SK-N-SH (cell line): ENCODE results near the gene MAP1A. TPM values are rescaled to one million over a fixed set of nuclear protein-coding genes. Genes with fewer than 3 reads are reported as not detected.

Experiments
- CTCF ChIA-PET: fragments of 300-600, 350-600 bp; formaldehyde crosslinking; extraction: SDS; loops from one replicate; lab custom pipeline; 2021; lab: Yijun Ruan, JAX
- POLR2A ChIA-PET: fragments of 350-600 bp; sonication (Branson Sonifier 250); formaldehyde crosslinking; extraction: SDS; loops from one replicate; lab custom pipeline; 2020; ENCODE audit warnings: antibody characterized with exemption, inconsistent platforms; lab: Yijun Ruan, JAX
- DNase-seq: peaks from one replicate; pipeline ENCODE4 v3.0.0; 2012
- H2AFZ ChIP-seq: fragments of 200-600 bp; sonication (generic); 2 replicates; pipeline ENCODE4 v1.8.1; 2016; ENCODE audit warnings: antibody characterized with exemption, mild to moderate bottlenecking, low read depth
- H3F3A ChIP-seq: fragments of 200-600 bp; sonication (generic); replicated peaks from 2 replicates; pipeline ENCODE3; 2016; ENCODE audit warnings: antibody characterized with exemption, mild to moderate bottlenecking; ENCODE audit not compliant: insufficient read depth
- H3K27ac ChIP-seq, 2 experiments: fragments of 200-500 bp in 1 of 2; fragments of 200-600 bp in 1 of 2; sonication (Bioruptor generic) in 1 of 2; sonication (generic), shearing (Covaris generic) in 1 of 2; 2 replicates each; pipeline versions ENCODE4 v1.5.1 to v1.6.1; 2014 to 2016; ENCODE audit warnings: low read depth in 2 of 2, inconsistent platforms in 1 of 2, low read length in 1 of 2, mild to moderate bottlenecking in 1 of 2, mixed read lengths in 1 of 2
- H3K27me3 ChIP-seq: fragments of 200-600 bp; sonication (generic), shearing (Covaris generic); 2 replicates; pipeline ENCODE4 v1.6.1; 2016; ENCODE audit warnings: mixed run types; ENCODE audit not compliant: insufficient read depth
- H3K36me3 ChIP-seq, 2 experiments: fragments of 200-500 bp in 1 of 2; fragments of 200-600 bp in 1 of 2; sonication (Bioruptor generic) in 1 of 2; sonication (generic) in 1 of 2; replicated peaks in 1 of 2; 2 replicates each; pipeline versions ENCODE3 to v1.5.1; 2014 to 2016; ENCODE audit warnings: low read length in 1 of 2, mild to moderate bottlenecking in 1 of 2; ENCODE audit not compliant: insufficient read depth in 2 of 2, control insufficient read depth in 1 of 2
- H3K4me1 ChIP-seq, 2 experiments: fragments of 200-500 bp in 1 of 2; fragments of 200-600 bp in 1 of 2; sonication (Bioruptor generic) in 1 of 2; sonication (generic), shearing (Covaris generic) in 1 of 2; 2 replicates each; pipeline versions ENCODE4 v1.5.1 to v1.6.1; 2014 to 2016; ENCODE audit warnings: low read depth in 1 of 2, low read length in 1 of 2, mixed run types in 1 of 2; ENCODE audit not compliant: insufficient read depth in 2 of 2, control insufficient read depth in 1 of 2
- H3K4me2 ChIP-seq: fragments of 200-600 bp; sonication (generic), shearing (Covaris generic); 2 replicates; pipeline ENCODE4 v1.6.1; 2017; ENCODE audit warnings: mixed run types
- H3K4me3 ChIP-seq, 2 experiments: fragments of 200-500 bp in 1 of 2; fragments of 200-600 bp in 1 of 2; sonication (Bioruptor generic) in 1 of 2; sonication (generic), shearing (Covaris generic) in 1 of 2; 2 replicates each; pipeline versions ENCODE4 v1.5.1 to v1.8.1; 2014 to 2016; ENCODE audit warnings: low read depth in 2 of 2, inconsistent platforms in 1 of 2, low read length in 1 of 2, mild to moderate bottlenecking in 1 of 2, mixed read lengths in 1 of 2, moderate library complexity in 1 of 2
- H3K79me2 ChIP-seq: fragments of 200-600 bp; sonication (generic); 2 replicates; pipeline ENCODE4 v1.8.1; 2017; ENCODE audit warnings: mild to moderate bottlenecking; ENCODE audit not compliant: insufficient read depth
- H3K9ac ChIP-seq: fragments of 200-600 bp; sonication (generic); 2 replicates; pipeline ENCODE4 v1.6.1; 2017; ENCODE audit warnings: mixed run types
- H3K9me2 ChIP-seq: fragments of 200-600 bp; sonication (generic); 2 replicates; pipeline ENCODE4 v1.6.1; 2017; ENCODE audit warnings: mixed run types
- H3K9me3 ChIP-seq: fragments of 200-600 bp; sonication (generic); 2 replicates; pipeline ENCODE4 v1.6.1; 2017; ENCODE audit warnings: mixed run types, mild to moderate bottlenecking, moderate library complexity
- H4K20me1 ChIP-seq: fragments of 200-600 bp; sonication (generic); 2 replicates; pipeline ENCODE4 v1.6.1; 2017; ENCODE audit warnings: mild to moderate bottlenecking, mixed run types; ENCODE audit not compliant: insufficient read depth
- EZH2phosphoT487 ChIP-seq: fragments of 200-600 bp; sonication (generic); IDR thresholded peaks from 2 replicates; pipeline ENCODE4 v1.6.1; 2017; ENCODE audit warnings: low read depth, mixed run types, mild to moderate bottlenecking, antibody characterized with exemption, moderate library complexity, borderline replicate concordance
- MAX ChIP-seq: IDR thresholded peaks from 2 replicates; pipeline ENCODE4 v1.4.0; 2012; ENCODE audit warnings: low read depth
- MXI1 ChIP-seq: IDR thresholded peaks from 2 replicates; pipeline ENCODE4 v1.6.1; 2012; ENCODE audit warnings: mild to moderate bottlenecking, low read depth, low read length, improper control_type of control experiment
- NFIC ChIP-seq: IDR thresholded peaks from 2 replicates; pipeline ENCODE4 v1.4.0; 2012; ENCODE audit warnings: borderline replicate concordance
- RAD21 ChIP-seq: IDR thresholded peaks from 2 replicates; pipeline ENCODE4 v1.6.1; 2012; ENCODE audit warnings: mild to moderate bottlenecking, low read length
- REST ChIP-seq: IDR thresholded peaks from 2 replicates; pipeline ENCODE4 v1.6.1; 2012; ENCODE audit warnings: mild to moderate bottlenecking, low read depth, low read length, moderate library complexity
- TAF1 ChIP-seq: IDR thresholded peaks from 2 replicates; pipeline ENCODE4 v1.6.1; 2012; ENCODE audit warnings: low read depth, mild to moderate bottlenecking, low read length, moderate library complexity, borderline replicate concordance
- TEAD4 ChIP-seq: IDR thresholded peaks from 2 replicates; pipeline ENCODE4 v1.4.0; 2012; ENCODE audit warnings: mild to moderate bottlenecking, borderline replicate concordance; ENCODE audit not compliant: insufficient read depth
- WGBS: methylation state at CpG from one replicate; pipeline ENCODE4 v1.1.6; 2017; ENCODE audit warnings: low lambda C conversion rate; 5-methylcytosine and 5-hydroxymethylcytosine counted together
- polyA plus RNA-seq, 3 experiments: library from polyadenylated mRNA; depleted of rRNA; stranded (reverse); fragments of >200 nt; gene quantifications; 2 replicates each; pipeline ENCODE4 v1.2.3, GENCODE V29; 2012
- TF ChIP-seq, protein P1 (sequence below): IDR thresholded peaks from 2 replicates; pipeline ENCODE4 v1.4.0; 2012; ENCODE audit warnings: low read depth, borderline replicate concordance
- TF ChIP-seq, protein P2 (sequence below): fragments of 150-350 bp; IDR thresholded peaks from 2 replicates; pipeline ENCODE4 v1.6.1; 2017; ENCODE audit warnings: antibody characterized with exemption, low read length, low read depth, borderline replicate concordance

The MAP1A gene
- polyA plus RNA-seq, 1 of the 3 experiments (the other 2 are of a cell fraction) = 6.0 TPM

DNA sequence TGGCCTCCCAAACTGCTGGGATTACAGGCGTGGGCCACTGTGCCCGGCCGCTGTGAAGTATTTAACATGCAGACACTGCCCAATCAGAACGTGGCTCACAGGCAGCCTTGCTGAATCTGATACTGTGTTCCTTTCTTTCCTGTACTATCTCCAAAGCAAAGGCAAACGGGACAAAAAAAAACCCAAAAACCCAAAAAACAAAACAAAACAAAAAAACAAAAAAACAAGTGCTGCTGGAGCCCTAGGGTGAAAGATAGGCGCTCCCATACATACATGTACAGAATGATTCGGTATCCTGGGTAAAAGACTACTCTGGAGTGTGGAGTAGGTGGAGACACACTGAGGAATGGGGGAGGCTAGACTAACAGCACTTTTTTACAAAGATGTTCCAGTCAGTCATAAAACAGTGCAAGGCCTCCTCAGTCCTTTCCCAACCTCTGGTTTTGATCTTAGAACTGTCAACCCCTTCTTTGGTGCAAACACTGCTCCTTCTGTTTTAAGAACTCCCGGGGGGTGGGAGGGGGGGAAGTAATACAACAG is 7.7 kb upstream of the MAP1A start:
- TF ChIP-seq EZH2phosphoT487 = no peak
- no peak for TF ChIP-seq NFIC
- no peak for TF ChIP-seq MXI1
- TF ChIP-seq RAD21 = no peak
- no peak for TF ChIP-seq MAX
- TF ChIP-seq TEAD4 = no peak
- TF ChIP-seq TAF1 = no peak
- TF ChIP-seq, protein P1, sequence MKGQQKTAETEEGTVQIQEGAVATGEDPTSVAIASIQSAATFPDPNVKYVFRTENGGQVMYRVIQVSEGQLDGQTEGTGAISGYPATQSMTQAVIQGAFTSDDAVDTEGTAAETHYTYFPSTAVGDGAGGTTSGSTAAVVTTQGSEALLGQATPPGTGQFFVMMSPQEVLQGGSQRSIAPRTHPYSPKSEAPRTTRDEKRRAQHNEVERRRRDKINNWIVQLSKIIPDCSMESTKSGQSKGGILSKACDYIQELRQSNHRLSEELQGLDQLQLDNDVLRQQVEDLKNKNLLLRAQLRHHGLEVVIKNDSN = no peak
- TF ChIP-seq, protein P2, sequence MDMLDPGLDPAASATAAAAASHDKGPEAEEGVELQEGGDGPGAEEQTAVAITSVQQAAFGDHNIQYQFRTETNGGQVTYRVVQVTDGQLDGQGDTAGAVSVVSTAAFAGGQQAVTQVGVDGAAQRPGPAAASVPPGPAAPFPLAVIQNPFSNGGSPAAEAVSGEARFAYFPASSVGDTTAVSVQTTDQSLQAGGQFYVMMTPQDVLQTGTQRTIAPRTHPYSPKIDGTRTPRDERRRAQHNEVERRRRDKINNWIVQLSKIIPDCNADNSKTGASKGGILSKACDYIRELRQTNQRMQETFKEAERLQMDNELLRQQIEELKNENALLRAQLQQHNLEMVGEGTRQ = no peak
- no peak for TF ChIP-seq REST
- H3F3A ChIP-seq = peaks cover 11% of the 10 kb centered on the region
- peak overlapping the region; percentile 85 for H3K4me2 ChIP-seq
- H4K20me1 ChIP-seq = no peaks in the 10 kb centered on the region
- H3K27ac ChIP-seq = peak overlapping the region; percentile 95 to 99
- WGBS = 15% methylated on average over 8 of the region's 8 CpGs
- no peak for DNase-seq
- H3K27me3 ChIP-seq = no peaks in the 10 kb centered on the region
- CTCF ChIA-PET = interaction anchor here (1.1 to 4.6 kb wide), 4 partner anchors 12 to 39 kb away, joined by 3 to 35 read pairs (median 12); partner anchors contain the start of gene TP53BP1
- H2AFZ ChIP-seq = peak overlapping the region; percentile 84; the same call in 1 of the 2 replicates
- peak overlapping the region; percentile 55 to 75 for H3K4me3 ChIP-seq
- peak overlapping the region; percentile 88 for H3K9ac ChIP-seq
- H3K4me1 ChIP-seq = peaks cover 15 to 29% of the 10 kb centered on the region in 2 experiments
- H3K9me3 ChIP-seq = no peaks in the 10 kb centered on the region
- H3K79me2 ChIP-seq = peaks cover 6% of the 10 kb centered on the region; the same call in 1 of the 2 replicates
- H3K9me2 ChIP-seq = no peaks in the 10 kb centered on the region
- POLR2A ChIA-PET = interaction anchor here (1.5 to 2.5 kb wide), 3 partner anchors 16 to 68 kb away, joined by 4 to 32 read pairs (median 9); partner anchors contain the start of gene TP53BP1
- no peaks in the 10 kb centered on the region for H3K36me3 ChIP-seq
